ENCODE measurements around the gene TNFAIP8.
"Not testable (repeated sequence)": the region's sequence is repeated elsewhere in the genome, so short reads cannot be mapped to it uniquely, and the experiment has no call there.

Gene TNFAIP8

GRCh38 chr5:119417891-119418605, 62.2 kb downstream of the TNFAIP8 start:
- no peak for DNase-seq

GRCh38 chr5:119418606-119419100, 62.8 kb downstream of the TNFAIP8 start:
- DNase-seq, result no peak

GRCh38 chr5:119420169-119420568, 64.3 kb downstream of the TNFAIP8 start:
- no peak for DNase-seq

- DNase-seq, result no peak
Measured at GRCh38 chr5:119426057-119426456, 70.2 kb downstream of the TNFAIP8 start.

GRCh38 chr5:119427060-119427459, 71.2 kb downstream of the TNFAIP8 start:
- no peak for DNase-seq

GRCh38 chr5:119427596-119427995, 71.8 kb downstream of the TNFAIP8 start:
- not testable (repeated sequence) for DNase-seq

GRCh38 chr5:119428166-119428565, 72.3 kb downstream of the TNFAIP8 start:
- not testable (repeated sequence) for DNase-seq

GRCh38 chr5:119428574-119428973, 72.8 kb downstream of the TNFAIP8 start:
- not testable (repeated sequence) for DNase-seq

GRCh38 chr5:119432674-119433237, 76.9 kb downstream of the TNFAIP8 start:
- not testable (repeated sequence) for DNase-seq

- peak in 10 of 58 donors; percentile 4 to 35 (median 16) for DNase-seq
Measured at GRCh38 chr5:119435436-119436132, 79.8 kb downstream of the TNFAIP8 start.

- not testable (repeated sequence) for DNase-seq
Measured at GRCh38 chr5:119437785-119438586, 82.2 kb downstream of the TNFAIP8 start.

- DNase-seq, result not testable (repeated sequence)
Measured at GRCh38 chr5:119438587-119438917, 82.7 kb downstream of the TNFAIP8 start.

- DNase-seq, result no peak
Measured at GRCh38 chr5:119439140-119439631, 83.4 kb downstream of the TNFAIP8 start.

- not testable (repeated sequence) for DNase-seq
Measured at GRCh38 chr5:119439632-119440031, 83.8 kb downstream of the TNFAIP8 start.

- not testable (repeated sequence) for DNase-seq
Measured at GRCh38 chr5:119444643-119445042, 88.8 kb downstream of the TNFAIP8 start.

- no peak for DNase-seq
Measured at GRCh38 chr5:119445544-119445943, 89.7 kb downstream of the TNFAIP8 start.
